Common myeloid progenitor, CD34-positive (primary cell): ENCODE measurements around the gene HNRNPM.

Experiments
- CTCF ChIA-PET: fragments of 350-600 bp; sonication (Branson Sonifier 250); formaldehyde crosslinking; loops from one replicate; lab custom pipeline; 2021; ENCODE audit warnings: antibody characterized with exemption; lab: Charles Lee
- POLR2A ChIA-PET: fragments of 350-600 bp; sonication (Branson Sonifier 250); formaldehyde crosslinking; loops from one replicate; lab custom pipeline; 2021; ENCODE audit warnings: antibody characterized with exemption; lab: Charles Lee
- DNase-seq, 3 donors: peaks; one replicate each; pipeline versions ENCODE4 v3.0.0 to v3.0.0-alpha.2; 2013
- H3K27ac ChIP-seq, 2 experiments: 1 replicate in 1 of 2; 2 replicates in 1 of 2; pipeline ENCODE4 v1.7.0; 2013; ENCODE audit warnings: inconsistent platforms in 2 of 2, low read length in 2 of 2, mild to moderate bottlenecking in 2 of 2, low read depth in 1 of 2, moderate library complexity in 1 of 2; ENCODE audit not compliant: severe bottlenecking in 2 of 2, insufficient read depth in 1 of 2, poor library complexity in 1 of 2
- H3K27me3 ChIP-seq, 5 experiments: replicated peaks in 2 of 5; 1 replicate in 3 of 5; 2 replicates in 2 of 5; pipeline versions ENCODE4 v1.6.1 to v1.7.0; 2013; ENCODE audit warnings: low read length in 4 of 5, mild to moderate bottlenecking in 2 of 5, moderate library complexity in 2 of 5, inconsistent platforms in 1 of 5; ENCODE audit not compliant: insufficient read depth in 5 of 5, control insufficient read depth in 4 of 5
- H3K36me3 ChIP-seq, 4 experiments: 1 replicate in 2 of 4; 2 replicates in 2 of 4; pipeline versions ENCODE4 v1.6.1 to v1.7.0; 2013; ENCODE audit warnings: low read length in 3 of 4, control low read depth in 1 of 4, mild to moderate bottlenecking in 1 of 4; ENCODE audit not compliant: control insufficient read depth in 4 of 4, insufficient read depth in 4 of 4
- H3K4me1 ChIP-seq, 4 experiments: 1 replicate in 3 of 4; 2 replicates in 1 of 4; pipeline versions ENCODE4 v1.6.1 to v1.7.1; 2013; ENCODE audit warnings: low read length in 3 of 4, mild to moderate bottlenecking in 3 of 4, control low read depth in 1 of 4, inconsistent platforms in 1 of 4, moderate library complexity in 1 of 4; ENCODE audit not compliant: control insufficient read depth in 4 of 4, insufficient read depth in 4 of 4; ENCODE audit errors: control extremely low read depth in 1 of 4
- H3K4me3 ChIP-seq, 7 experiments: 1 replicate in 4 of 7; 2 replicates in 3 of 7; pipeline versions ENCODE4 v1.5.1 to v1.7.0; 2013; ENCODE audit warnings: mild to moderate bottlenecking in 7 of 7, low read length in 6 of 7, moderate library complexity in 6 of 7, inconsistent platforms in 2 of 7, low read depth in 2 of 7, control low read depth in 1 of 7; ENCODE audit not compliant: insufficient read depth in 4 of 7, control insufficient read depth in 1 of 7; ENCODE audit errors: extremely low read depth in 1 of 7
- H3K9me3 ChIP-seq, 5 experiments: 1 replicate in 4 of 5; 2 replicates in 1 of 5; pipeline versions ENCODE4 v1.6.1 to v1.7.1; 2013; ENCODE audit warnings: low read length in 4 of 5, mild to moderate bottlenecking in 2 of 5, inconsistent platforms in 1 of 5, low read depth in 1 of 5, moderate library complexity in 1 of 5; ENCODE audit not compliant: control insufficient read depth in 4 of 5, insufficient read depth in 2 of 5; ENCODE audit errors: control extremely low read depth in 1 of 5
- WGBS: methylation state at CpG from one replicate; pipeline ENCODE4 v1.1.5; 2013; ENCODE audit not compliant: insufficient coverage; 5-methylcytosine and 5-hydroxymethylcytosine counted together

HNRNPM gene

GRCh38 chr19:8501981-8502380 lies 57.2 kb downstream of the HNRNPM start:
- Histone ChIP-seq H3K4me1 (peaks cover 14 to 90% (median 73%) of the 10 kb centered on the region in 4 experiments), H3K4me3 (peak overlapping the region in 6 of 7 experiments; percentile 25 to 65 (median 60)), H3K9me3 (no peaks in the 10 kb centered on the region), H3K27ac (peak overlapping the region in 1 of 2 experiments; percentile 61), H3K36me3 (peaks cover 0 to 19% (median 10%) of the 10 kb centered on the region in 4 experiments), H3K27me3 (no peaks in the 10 kb centered on the region)
- 41% methylated on average over 7 of the region's 14 CpGs for WGBS
- POLR2A ChIA-PET = interaction anchor here (1.0 to 1.4 kb wide), 2 partner anchors 8 to 12 kb away, joined by 3 read pairs; partner anchors contain the start of gene ZNF414
- DNase-seq = no peak
- CTCF ChIA-PET = interaction anchor here (0.5 to 1.0 kb wide), 2 partner anchors 22 to 23 kb away, joined by 3 read pairs; no protein-coding TSS in a partner anchor

GRCh38 chr19:8503510-8503909 lies 58.7 kb downstream of the HNRNPM start:
- WGBS = 100% methylated on average over 4 of the region's 7 CpGs
- ChIA-PET POLR2A (interaction anchor here (1.4 kb wide), 1 partner anchor 10 kb away, joined by 3 read pairs; the partner anchor contains the start of gene ZNF414), CTCF (interaction anchor here (1.0 to 7.5 kb wide), 5 partner anchors 11 to 150 kb away, joined by 3 to 94 read pairs (median 4); no protein-coding TSS in a partner anchor)

GRCh38 chr19:8504171-8504570 lies 59.4 kb downstream of the HNRNPM start:
- Histone ChIP-seq H3K9me3 (no peaks in the 10 kb centered on the region), H3K4me3 (no peak overlapping the region), H3K27ac (peak overlapping the region in 1 of 2 experiments; percentile 60), H3K27me3 (no peaks in the 10 kb centered on the region), H3K36me3 (peaks cover 0 to 3% (median 0%) of the 10 kb centered on the region in 4 experiments), H3K4me1 (peaks cover 14 to 77% (median 73%) of the 10 kb centered on the region in 4 experiments)
- POLR2A ChIA-PET = interaction anchor here (0.5 to 0.6 kb wide), 2 partner anchors 42 to 1006 kb away, joined by 3 read pairs; no protein-coding TSS in a partner anchor
- CTCF ChIA-PET = interaction anchor here (0.6 to 7.5 kb wide), 6 partner anchors 12 to 151 kb away, joined by 3 to 94 read pairs (median 4); no protein-coding TSS in a partner anchor
- peak in 2 of 3 donors; percentile 69 to 74 for DNase-seq
- WGBS = 7% methylated on average over 2 of the region's 7 CpGs

More at GRCh38 chr19:8503510-8503909, 58.7 kb downstream of the HNRNPM start:
- Histone ChIP-seq H3K9me3 (no peaks in the 10 kb centered on the region), H3K36me3 (peaks cover 0 to 8% (median 2%) of the 10 kb centered on the region in 4 experiments), H3K4me1 (peaks cover 14 to 78% (median 72%) of the 10 kb centered on the region in 4 experiments), H3K27ac (peak overlapping the region in 1 of 2 experiments; percentile 45), H3K27me3 (no peaks in the 10 kb centered on the region), H3K4me3 (no peak overlapping the region)
- no peak for DNase-seq

- POLR2A ChIA-PET = interaction anchor here (0.5 to 1.6 kb wide), 2 partner anchors 18 to 1007 kb away, joined by 3 to 20 read pairs; no protein-coding TSS in a partner anchor
- peak overlapping the region in 1 of 7 experiments; percentile 85 for H3K4me3 ChIP-seq
Measured at GRCh38 chr19:8504919-8505318, 60.1 kb downstream of the HNRNPM start.

GRCh38 chr19:8505680-8506401 lies 61.1 kb downstream of the HNRNPM start:
- peak in 2 of 3 donors; percentile 55 to 60 for DNase-seq
- H3K27me3 ChIP-seq = no peaks in the 10 kb centered on the region
- POLR2A ChIA-PET = interaction anchor here (1.0 to 1.6 kb wide), 2 partner anchors 13 to 19 kb away, joined by 4 to 20 read pairs; no protein-coding TSS in a partner anchor
- H3K27ac ChIP-seq = no peak overlapping the region
- under 1% methylated on average over 51 of the region's 56 CpGs for WGBS
- H3K36me3 ChIP-seq = peaks cover 0 to 8% (median 3%) of the 10 kb centered on the region in 4 experiments
- peaks cover 14 to 63% (median 58%) of the 10 kb centered on the region in 4 experiments for H3K4me1 ChIP-seq
- peak overlapping the region; percentile 51 to 85 (median 68) for H3K4me3 ChIP-seq
- CTCF ChIA-PET = interaction anchor here (0.7 to 7.5 kb wide), 14 partner anchors 8 to 89 kb away, joined by 3 to 94 read pairs (median 4); partner anchors contain the start of gene ZNF414
- no peaks in the 10 kb centered on the region for H3K9me3 ChIP-seq

More at GRCh38 chr19:8504919-8505318, 60.1 kb downstream of the HNRNPM start:
- DNase-seq = no peak
- H3K9me3 ChIP-seq = no peaks in the 10 kb centered on the region
- no peak overlapping the region for H3K27ac ChIP-seq
- no peaks in the 10 kb centered on the region for H3K27me3 ChIP-seq
- peaks cover 14 to 72% (median 67%) of the 10 kb centered on the region in 4 experiments for H3K4me1 ChIP-seq
- H3K36me3 ChIP-seq = peaks cover 0 to 3% (median 0%) of the 10 kb centered on the region in 4 experiments
- 79% methylated on average over 5 of the region's 6 CpGs for WGBS
- CTCF ChIA-PET = interaction anchor here (0.6 to 7.5 kb wide), 10 partner anchors 9 to 131 kb away, joined by 3 to 94 read pairs (median 4); partner anchors contain the start of gene ZNF414

- ChIA-PET POLR2A (interaction anchor here (1.0 to 1.6 kb wide), 2 partner anchors 13 to 19 kb away, joined by 4 to 20 read pairs; no protein-coding TSS in a partner anchor), CTCF (interaction anchor here (0.7 to 7.5 kb wide), 12 partner anchors 9 to 152 kb away, joined by 3 to 94 read pairs (median 4); partner anchors contain the start of gene MYO1F)
- H3K9me3 ChIP-seq = no peaks in the 10 kb centered on the region
- WGBS = 57% methylated on average over 12 of the region's 18 CpGs
- peaks cover 11 to 56% (median 51%) of the 10 kb centered on the region in 4 experiments for H3K4me1 ChIP-seq
- DNase-seq = no peak
- no peaks in the 10 kb centered on the region for H3K27me3 ChIP-seq
- peak overlapping the region in 6 of 7 experiments; percentile 51 to 85 (median 70) for H3K4me3 ChIP-seq
- no peak overlapping the region for H3K27ac ChIP-seq
- peaks cover 0 to 15% (median 8%) of the 10 kb centered on the region in 4 experiments for H3K36me3 ChIP-seq
Measured at GRCh38 chr19:8506402-8506957, 61.7 kb downstream of the HNRNPM start.
